GDM1 (cell line): Measurements from ENCODE around the gene TMCC2.

Source experiments
- DNase-seq: peaks from one replicate; lab custom pipeline; 2025; lab: John Stamatoyannopoulos, UW

Gene TMCC2

GRCh38 chr1:205240569-205240968 lies 12.8 kb downstream of the TMCC2 start:
- no peak for DNase-seq

- DNase-seq, result no peak
These were observed 13.8 kb downstream of the TMCC2 start for GRCh38 chr1:205241366-205242030.

- DNase-seq, result no peak
These were observed 15.8 kb downstream of the TMCC2 start for GRCh38 chr1:205243350-205244191.

- no peak for DNase-seq
These were observed 16.6 kb downstream of the TMCC2 start for GRCh38 chr1:205244384-205244783.

- DNase-seq, result no peak
These were observed 17.4 kb downstream of the TMCC2 start for GRCh38 chr1:205245096-205245495.

- DNase-seq, result no peak
These were observed 18.8 kb downstream of the TMCC2 start for GRCh38 chr1:205246351-205247119.

GRCh38 chr1:205247130-205247921 lies 19.6 kb downstream of the TMCC2 start:
- no peak for DNase-seq

GRCh38 chr1:205248793-205249601 lies 21.3 kb downstream of the TMCC2 start:
- no peak for DNase-seq

GRCh38 chr1:205249651-205250050 lies 21.9 kb downstream of the TMCC2 start:
- DNase-seq, result no peak

- no peak for DNase-seq
These were observed 23.0 kb downstream of the TMCC2 start for GRCh38 chr1:205250699-205251098.

GRCh38 chr1:205251576-205251975 lies 23.8 kb downstream of the TMCC2 start:
- DNase-seq, result no peak

- DNase-seq, result peak; percentile 76
These were observed 28.4 kb downstream of the TMCC2 start for GRCh38 chr1:205255941-205256780.

GRCh38 chr1:205256951-205257625 lies 29.3 kb downstream of the TMCC2 start:
- no peak for DNase-seq

- DNase-seq, result no peak
These were observed 30.0 kb downstream of the TMCC2 start for GRCh38 chr1:205257735-205258134.

GRCh38 chr1:205258261-205258691 lies 30.5 kb downstream of the TMCC2 start:
- no peak for DNase-seq

GRCh38 chr1:205258719-205259118 lies 31.0 kb downstream of the TMCC2 start:
- DNase-seq, result no peak

- DNase-seq, result no peak
These were observed 31.6 kb downstream of the TMCC2 start for GRCh38 chr1:205259324-205259832.

GRCh38 chr1:205259998-205260397 lies 32.3 kb downstream of the TMCC2 start:
- no peak for DNase-seq
